HEK293 (cell line): ENCODE results near the gene GPR161.

Source experiments
- CTCF ChIA-PET: fragments of 350-600 bp; formaldehyde crosslinking; extraction: SDS; loops from one replicate; lab custom pipeline; 2021; ENCODE audit warnings: antibody characterized with exemption; lab: Yijun Ruan, JAX
- POLR2A ChIA-PET: fragments of 300-600 bp; formaldehyde crosslinking; extraction: SDS; loops from one replicate; lab custom pipeline; 2020; ENCODE audit warnings: antibody characterized with exemption, inconsistent platforms; lab: Yijun Ruan, JAX
- H3K27ac ChIP-seq: fragments of 200-500 bp; sonication (Bioruptor generic); 2 replicates; pipeline ENCODE4 v1.5.1; 2014; ENCODE audit warnings: low read depth, low read length, control low read depth, inconsistent platforms; ENCODE audit errors: extremely low read depth
- H3K36me3 ChIP-seq, 2 experiments: fragments of 200-500 bp in 1 of 2; sonication (Bioruptor generic) in 1 of 2; 1 replicate in 1 of 2; 2 replicates in 1 of 2; pipeline ENCODE4 v1.5.1; 2014 to 2017; ENCODE audit warnings: inconsistent platforms in 2 of 2, low read length in 2 of 2; ENCODE audit not compliant: control insufficient read depth in 2 of 2, insufficient read depth in 1 of 2
- H3K4me1 ChIP-seq: fragments of 200-500 bp; sonication (Bioruptor generic); 2 replicates; pipeline ENCODE4 v1.5.1; 2014; ENCODE audit warnings: mild to moderate bottlenecking, low read length, inconsistent platforms; ENCODE audit not compliant: control insufficient read depth, insufficient read depth
- H3K4me3 ChIP-seq: 2 replicates; pipeline ENCODE4 v1.5.1; 2011; ENCODE audit warnings: low read depth, mild to moderate bottlenecking, control low read depth, low read length, moderate library complexity
- H3K9me3 ChIP-seq: fragments of 200-500 bp; sonication (Bioruptor generic); 2 replicates; pipeline ENCODE4 v1.5.1; 2014; ENCODE audit warnings: low read depth, low read length, inconsistent platforms; ENCODE audit not compliant: control insufficient read depth, insufficient read depth
- KLF10 ChIP-seq: fragments of 450-650 bp; IDR thresholded peaks from 2 replicates; pipeline ENCODE4 v1.5.1; 2018; ENCODE audit warnings: missing biosample characterization, mild to moderate bottlenecking, missing genetic modification characterization
- MZF1 ChIP-seq: fragments of 450-650 bp; formaldehyde crosslinking; IDR thresholded peaks from 2 replicates; pipeline ENCODE4 v1.5.1; 2017; ENCODE audit warnings: missing biosample characterization, missing genetic modification characterization, borderline replicate concordance
- RBAK ChIP-seq: fragments of 450-650 bp; formaldehyde crosslinking; IDR thresholded peaks from 2 replicates; pipeline ENCODE4 v1.5.1; 2016; ENCODE audit warnings: missing biosample characterization, missing genetic modification characterization
- ZBTB17 ChIP-seq: fragments of 450-650 bp; formaldehyde crosslinking; IDR thresholded peaks from 2 replicates; pipeline ENCODE4 v1.5.1; 2016; ENCODE audit warnings: missing biosample characterization, missing genetic modification characterization
- ZBTB20 ChIP-seq: fragments of 450-650 bp; formaldehyde crosslinking; IDR thresholded peaks from 2 replicates; pipeline ENCODE4 v1.5.1; 2016; ENCODE audit warnings: missing biosample characterization, missing genetic modification characterization
- ZBTB8A ChIP-seq: fragments of 450-650 bp; formaldehyde crosslinking; IDR thresholded peaks from 2 replicates; pipeline ENCODE4 v1.5.1; 2016; ENCODE audit warnings: missing biosample characterization, missing genetic modification characterization
- ZEB2 ChIP-seq: fragments of 450-650 bp; formaldehyde crosslinking; IDR thresholded peaks from 2 replicates; pipeline ENCODE4 v1.5.1; 2016; ENCODE audit warnings: missing biosample characterization, missing genetic modification characterization
- ZFP37 ChIP-seq: fragments of 450-650 bp; formaldehyde crosslinking; IDR thresholded peaks from 2 replicates; pipeline ENCODE4 v1.5.1; 2016; ENCODE audit warnings: missing biosample characterization, missing genetic modification characterization
- ZNF112 ChIP-seq: fragments of 450-650 bp; formaldehyde crosslinking; IDR thresholded peaks from 2 replicates; pipeline ENCODE4 v1.5.0; 2017; ENCODE audit warnings: missing biosample characterization, missing genetic modification characterization
- ZNF121 ChIP-seq: fragments of 450-650 bp; formaldehyde crosslinking; IDR thresholded peaks from 2 replicates; pipeline ENCODE4 v1.5.1; 2016; ENCODE audit warnings: missing biosample characterization, missing genetic modification characterization
- ZNF155 ChIP-seq: fragments of 450-650 bp; formaldehyde crosslinking; IDR thresholded peaks from 2 replicates; pipeline ENCODE4 v1.5.1; 2016; ENCODE audit warnings: missing biosample characterization, missing genetic modification characterization
- ZNF157 ChIP-seq: fragments of 450-650 bp; formaldehyde crosslinking; IDR thresholded peaks from 2 replicates; pipeline ENCODE4 v1.5.1; 2016; ENCODE audit warnings: missing biosample characterization, missing genetic modification characterization
- ZNF335 ChIP-seq: fragments of 450-650 bp; formaldehyde crosslinking; conservative IDR thresholded peaks from 2 replicates; pipeline ENCODE4 v1.5.1; 2016; ENCODE audit warnings: missing biosample characterization, missing genetic modification characterization
- ZNF404 ChIP-seq: fragments of 450-650 bp; formaldehyde crosslinking; IDR thresholded peaks from 2 replicates; pipeline ENCODE4 v1.5.1; 2017; ENCODE audit warnings: missing biosample characterization, missing genetic modification characterization
- TF ChIP-seq, protein P1 (sequence below): fragments of 450-650 bp; formaldehyde crosslinking; IDR thresholded peaks from 2 replicates; pipeline ENCODE4 v1.5.1; 2016; ENCODE audit warnings: missing biosample characterization, missing genetic modification characterization
- TF ChIP-seq, protein P2 (sequence below): fragments of 450-650 bp; formaldehyde crosslinking; IDR thresholded peaks from 2 replicates; pipeline ENCODE4 v1.5.1; 2017; ENCODE audit warnings: missing biosample characterization, missing genetic modification characterization
- TF ChIP-seq, protein P3 (sequence below): fragments of 450-650 bp; formaldehyde crosslinking; IDR thresholded peaks from 2 replicates; pipeline ENCODE4 v1.5.1; 2016; ENCODE audit warnings: missing biosample characterization, missing genetic modification characterization
- TF ChIP-seq, protein P4 (sequence below): fragments of 450-650 bp; formaldehyde crosslinking; IDR thresholded peaks from 2 replicates; pipeline ENCODE4 v1.5.1; 2016; ENCODE audit warnings: missing biosample characterization, missing genetic modification characterization
- TF ChIP-seq, protein P5 (sequence below): fragments of 450-650 bp; formaldehyde crosslinking; IDR thresholded peaks from 2 replicates; pipeline ENCODE4 v1.5.1; 2016; ENCODE audit warnings: missing biosample characterization, missing genetic modification characterization
- TF ChIP-seq, protein P6 (sequence below): fragments of 450-650 bp; formaldehyde crosslinking; conservative IDR thresholded peaks from 2 replicates; pipeline ENCODE4 v1.5.1; 2016; ENCODE audit warnings: low read depth, missing biosample characterization, missing genetic modification characterization

Gene GPR161

DNA sequence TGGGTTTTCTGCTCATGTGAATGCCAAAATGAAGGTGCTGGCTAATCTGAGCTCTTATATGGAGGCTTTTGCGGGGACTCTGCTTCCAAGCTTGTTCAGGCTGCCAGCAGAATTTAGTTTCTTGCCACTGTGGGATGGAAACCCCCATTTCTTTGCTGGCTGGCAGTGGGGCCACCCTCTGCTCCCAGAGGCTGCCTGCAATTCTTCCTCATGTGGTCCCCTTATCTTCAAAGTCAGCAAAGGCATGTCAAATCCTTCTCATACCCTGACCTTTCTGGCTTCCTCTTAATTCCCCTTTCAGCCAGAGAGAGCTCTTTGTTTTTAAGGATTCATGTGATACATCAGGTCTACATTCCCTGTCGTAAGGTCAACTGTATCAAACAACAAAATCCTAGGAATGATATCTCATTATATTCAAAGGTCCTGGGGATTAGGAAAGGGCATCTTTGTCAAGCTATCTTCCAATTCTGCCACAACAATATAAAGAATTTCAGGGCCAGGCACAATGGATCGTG lies 5.2 kb upstream of the GPR161 start (continued):
- TF ChIP-seq, protein P1, sequence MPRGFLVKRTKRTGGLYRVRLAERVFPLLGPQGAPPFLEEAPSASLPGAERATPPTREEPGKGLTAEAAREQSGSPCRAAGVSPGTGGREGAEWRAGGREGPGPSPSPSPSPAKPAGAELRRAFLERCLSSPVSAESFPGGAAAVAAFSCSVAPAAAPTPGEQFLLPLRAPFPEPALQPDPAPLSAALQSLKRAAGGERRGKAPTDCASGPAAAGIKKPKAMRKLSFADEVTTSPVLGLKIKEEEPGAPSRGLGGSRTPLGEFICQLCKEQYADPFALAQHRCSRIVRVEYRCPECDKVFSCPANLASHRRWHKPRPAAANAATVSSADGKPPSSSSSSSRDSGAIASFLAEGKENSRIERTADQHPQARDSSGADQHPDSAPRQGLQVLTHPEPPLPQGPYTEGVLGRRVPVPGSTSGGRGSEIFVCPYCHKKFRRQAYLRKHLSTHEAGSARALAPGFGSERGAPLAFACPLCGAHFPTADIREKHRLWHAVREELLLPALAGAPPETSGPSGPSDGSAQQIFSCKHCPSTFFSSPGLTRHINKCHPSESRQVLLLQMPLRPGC: no peak
- TF ChIP-seq, protein P2, sequence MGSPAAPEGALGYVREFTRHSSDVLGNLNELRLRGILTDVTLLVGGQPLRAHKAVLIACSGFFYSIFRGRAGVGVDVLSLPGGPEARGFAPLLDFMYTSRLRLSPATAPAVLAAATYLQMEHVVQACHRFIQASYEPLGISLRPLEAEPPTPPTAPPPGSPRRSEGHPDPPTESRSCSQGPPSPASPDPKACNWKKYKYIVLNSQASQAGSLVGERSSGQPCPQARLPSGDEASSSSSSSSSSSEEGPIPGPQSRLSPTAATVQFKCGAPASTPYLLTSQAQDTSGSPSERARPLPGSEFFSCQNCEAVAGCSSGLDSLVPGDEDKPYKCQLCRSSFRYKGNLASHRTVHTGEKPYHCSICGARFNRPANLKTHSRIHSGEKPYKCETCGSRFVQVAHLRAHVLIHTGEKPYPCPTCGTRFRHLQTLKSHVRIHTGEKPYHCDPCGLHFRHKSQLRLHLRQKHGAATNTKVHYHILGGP: no peak
- TF ChIP-seq, all 188 proteins: peak for 0

DNA sequence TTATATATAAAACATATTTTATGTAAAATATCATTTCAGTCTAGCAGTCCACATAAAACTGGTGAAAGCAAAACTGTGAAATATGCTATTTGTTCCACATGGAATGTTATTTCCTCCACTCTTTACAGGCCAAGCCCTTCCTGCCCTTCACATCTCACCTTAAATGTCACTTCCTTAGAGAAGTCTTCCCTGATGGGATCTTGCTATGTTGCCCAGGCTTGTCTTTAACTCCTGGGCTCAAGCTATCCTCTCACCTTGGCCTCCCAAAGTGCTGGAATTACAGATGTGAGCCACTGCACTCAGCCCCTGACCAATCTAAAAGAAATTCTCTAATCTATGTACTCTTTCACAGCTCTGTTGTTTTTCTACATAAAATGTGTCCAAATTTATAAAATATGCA lies 2.3 kb upstream of the GPR161 start:
- H3K9me3 ChIP-seq: no peaks in the 10 kb centered on the region
- TF ChIP-seq ZNF157 (no peak), ZNF121 (tag by site-specific recombination) (peak; percentile 67; the same call in 1 of the 2 replicates)
- POLR2A ChIA-PET: no interaction called here
- CTCF ChIA-PET: no interaction called here
- no peak overlapping the region for H3K4me3 ChIP-seq
- no peaks in the 10 kb centered on the region for H3K36me3 ChIP-seq
- peaks cover 6% of the 10 kb centered on the region for H3K4me1 ChIP-seq
- no peak overlapping the region for H3K27ac ChIP-seq

DNA sequence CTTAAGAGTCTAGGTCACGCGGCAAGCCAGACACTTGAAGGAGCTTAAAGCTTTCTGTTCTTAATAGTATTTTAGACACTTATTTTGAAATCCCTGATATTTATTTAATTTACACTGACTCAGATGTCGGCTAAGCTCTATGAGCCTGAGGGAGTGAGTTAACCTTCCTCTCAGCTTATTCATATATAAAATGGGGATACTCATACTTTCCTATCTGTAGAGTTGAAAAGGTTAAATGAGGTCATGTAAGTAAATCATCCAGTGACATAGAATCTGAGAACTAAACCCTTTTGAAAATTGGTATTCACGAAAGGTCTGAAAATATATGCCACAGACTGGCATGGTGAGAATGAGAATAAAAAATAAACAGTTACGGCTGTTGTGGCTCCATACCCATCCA lies 1.4 kb upstream of the GPR161 start:
- H3K9me3 ChIP-seq: no peaks in the 10 kb centered on the region
- no peak overlapping the region for H3K4me3 ChIP-seq
- no peaks in the 10 kb centered on the region for H3K36me3 ChIP-seq
- CTCF ChIA-PET: interaction anchor here (0.6 to 1.2 kb wide), 3 partner anchors 9 to 94 kb away, joined by 3 read pairs; no protein-coding TSS in a partner anchor
- peaks cover 6% of the 10 kb centered on the region for H3K4me1 ChIP-seq
- H3K27ac ChIP-seq: no peak overlapping the region
- TF ChIP-seq, protein P3, sequence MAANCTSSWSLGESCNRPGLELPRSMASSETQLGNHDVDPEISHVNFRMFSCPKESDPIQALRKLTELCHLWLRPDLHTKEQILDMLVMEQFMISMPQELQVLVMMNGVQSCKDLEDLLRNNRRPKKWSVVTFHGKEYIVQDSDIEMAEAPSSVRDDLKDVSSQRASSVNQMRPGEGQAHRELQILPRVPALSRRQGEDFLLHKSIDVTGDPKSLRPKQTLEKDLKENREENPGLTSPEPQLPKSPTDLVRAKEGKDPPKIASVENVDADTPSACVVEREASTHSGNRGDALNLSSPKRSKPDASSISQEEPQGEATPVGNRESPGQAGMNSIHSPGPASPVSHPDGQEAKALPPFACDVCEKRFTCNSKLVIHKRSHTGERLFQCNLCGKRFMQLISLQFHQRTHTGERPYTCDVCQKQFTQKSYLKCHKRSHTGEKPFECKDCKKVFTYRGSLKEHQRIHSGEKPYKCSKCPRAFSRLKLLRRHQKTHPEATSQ (tag by site-specific recombination): no peak
- no peak for TF ChIP-seq RBAK
- TF ChIP-seq, protein P4, sequence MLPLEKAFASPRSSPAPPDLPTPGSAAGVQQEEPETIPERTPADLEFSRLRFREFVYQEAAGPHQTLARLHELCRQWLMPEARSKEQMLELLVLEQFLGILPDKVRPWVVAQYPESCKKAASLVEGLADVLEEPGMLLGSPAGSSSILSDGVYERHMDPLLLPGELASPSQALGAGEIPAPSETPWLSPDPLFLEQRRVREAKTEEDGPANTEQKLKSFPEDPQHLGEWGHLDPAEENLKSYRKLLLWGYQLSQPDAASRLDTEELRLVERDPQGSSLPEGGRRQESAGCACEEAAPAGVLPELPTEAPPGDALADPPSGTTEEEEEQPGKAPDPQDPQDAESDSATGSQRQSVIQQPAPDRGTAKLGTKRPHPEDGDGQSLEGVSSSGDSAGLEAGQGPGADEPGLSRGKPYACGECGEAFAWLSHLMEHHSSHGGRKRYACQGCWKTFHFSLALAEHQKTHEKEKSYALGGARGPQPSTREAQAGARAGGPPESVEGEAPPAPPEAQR (tag by site-specific recombination): no peak
- TF ChIP-seq KLF10 (tag by site-specific recombination): no peak
- TF ChIP-seq, protein P5, sequence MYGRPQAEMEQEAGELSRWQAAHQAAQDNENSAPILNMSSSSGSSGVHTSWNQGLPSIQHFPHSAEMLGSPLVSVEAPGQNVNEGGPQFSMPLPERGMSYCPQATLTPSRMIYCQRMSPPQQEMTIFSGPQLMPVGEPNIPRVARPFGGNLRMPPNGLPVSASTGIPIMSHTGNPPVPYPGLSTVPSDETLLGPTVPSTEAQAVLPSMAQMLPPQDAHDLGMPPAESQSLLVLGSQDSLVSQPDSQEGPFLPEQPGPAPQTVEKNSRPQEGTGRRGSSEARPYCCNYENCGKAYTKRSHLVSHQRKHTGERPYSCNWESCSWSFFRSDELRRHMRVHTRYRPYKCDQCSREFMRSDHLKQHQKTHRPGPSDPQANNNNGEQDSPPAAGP (tag by site-specific recombination): no peak
- TF ChIP-seq ZNF112 (tag by site-specific recombination): no peak
- TF ChIP-seq, all 188 proteins: peak for 0
- POLR2A ChIA-PET: no interaction called here

DNA sequence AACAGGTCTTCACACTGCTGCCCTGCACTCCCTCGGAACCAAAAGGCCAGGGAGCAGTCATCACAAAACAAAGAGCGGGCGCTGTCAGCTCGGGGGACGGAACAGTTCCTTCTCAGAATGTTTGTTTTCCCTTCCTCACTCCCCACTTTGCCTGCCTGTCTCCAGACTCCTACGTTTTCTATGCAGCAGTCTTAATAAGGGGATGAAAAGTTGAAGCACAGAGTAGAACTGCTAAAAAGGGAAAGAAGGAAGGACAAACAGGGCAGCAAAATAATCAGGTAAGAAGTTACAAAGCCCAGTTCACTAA lies 738 bp upstream of the GPR161 start:
- H3K27ac ChIP-seq: peak overlapping the region; percentile 52; the same call in 1 of the 2 replicates
- H3K4me3 ChIP-seq: peak overlapping the region; percentile 67
- POLR2A ChIA-PET: interaction anchor here (0.6 to 1.6 kb wide), 3 partner anchors 8 to 79 kb away, joined by 3 to 4 read pairs (median 3); no protein-coding TSS in a partner anchor
- CTCF ChIA-PET: interaction anchor here (0.9 to 2.9 kb wide), 3 partner anchors 12 to 53 kb away, joined by 3 to 12 read pairs (median 3); no protein-coding TSS in a partner anchor
- H3K36me3 ChIP-seq: no peaks in the 10 kb centered on the region
- no peaks in the 10 kb centered on the region for H3K9me3 ChIP-seq
- peaks cover 6% of the 10 kb centered on the region for H3K4me1 ChIP-seq
- TF ChIP-seq ZFP37 (tag by site-specific recombination) (peak; percentile 9; the same call in 1 of the 2 replicates), MZF1 (peak; percentile 81; the same call in 1 of the 2 replicates), ZBTB8A (tag by site-specific recombination) (peak; percentile 83; the same call in 1 of the 2 replicates), ZNF335 (tag by site-specific recombination) (peak; percentile 69), ZBTB17 (tag by site-specific recombination) (peak; percentile 73), ZEB2 (tag by site-specific recombination) (no peak), ZNF404 (no peak), ZNF155 (tag by site-specific recombination) (no peak), ZBTB20 (peak; percentile 31; the same call in 1 of the 2 replicates)
- TF ChIP-seq, protein P6, sequence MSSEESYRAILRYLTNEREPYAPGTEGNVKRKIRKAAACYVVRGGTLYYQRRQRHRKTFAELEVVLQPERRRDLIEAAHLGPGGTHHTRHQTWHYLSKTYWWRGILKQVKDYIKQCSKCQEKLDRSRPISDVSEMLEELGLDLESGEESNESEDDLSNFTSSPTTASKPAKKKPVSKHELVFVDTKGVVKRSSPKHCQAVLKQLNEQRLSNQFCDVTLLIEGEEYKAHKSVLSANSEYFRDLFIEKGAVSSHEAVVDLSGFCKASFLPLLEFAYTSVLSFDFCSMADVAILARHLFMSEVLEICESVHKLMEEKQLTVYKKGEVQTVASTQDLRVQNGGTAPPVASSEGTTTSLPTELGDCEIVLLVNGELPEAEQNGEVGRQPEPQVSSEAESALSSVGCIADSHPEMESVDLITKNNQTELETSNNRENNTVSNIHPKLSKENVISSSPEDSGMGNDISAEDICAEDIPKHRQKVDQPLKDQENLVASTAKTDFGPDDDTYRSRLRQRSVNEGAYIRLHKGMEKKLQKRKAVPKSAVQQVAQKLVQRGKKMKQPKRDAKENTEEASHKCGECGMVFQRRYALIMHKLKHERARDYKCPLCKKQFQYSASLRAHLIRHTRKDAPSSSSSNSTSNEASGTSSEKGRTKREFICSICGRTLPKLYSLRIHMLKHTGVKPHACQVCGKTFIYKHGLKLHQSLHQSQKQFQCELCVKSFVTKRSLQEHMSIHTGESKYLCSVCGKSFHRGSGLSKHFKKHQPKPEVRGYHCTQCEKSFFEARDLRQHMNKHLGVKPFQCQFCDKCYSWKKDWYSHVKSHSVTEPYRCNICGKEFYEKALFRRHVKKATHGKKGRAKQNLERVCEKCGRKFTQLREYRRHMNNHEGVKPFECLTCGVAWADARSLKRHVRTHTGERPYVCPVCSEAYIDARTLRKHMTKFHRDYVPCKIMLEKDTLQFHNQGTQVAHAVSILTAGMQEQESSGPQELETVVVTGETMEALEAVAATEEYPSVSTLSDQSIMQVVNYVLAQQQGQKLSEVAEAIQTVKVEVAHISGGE: peak; percentile 85
